NT2/D1 (cell line): Measurements from ENCODE around the gene DCAF11.

ENCODE experiments used
- SUZ12 ChIP-seq: IDR thresholded peaks from 2 replicates; pipeline ENCODE4 v1.6.1; 2011; ENCODE audit not compliant: insufficient read length, insufficient read depth; ENCODE audit errors: extremely low read depth
- YY1 ChIP-seq: IDR thresholded peaks from 2 replicates; pipeline ENCODE4 v1.6.1; 2011; ENCODE audit not compliant: insufficient read length, insufficient read depth
- ZNF274 ChIP-seq: IDR thresholded peaks from 2 replicates; pipeline ENCODE4 v1.6.1; 2011; ENCODE audit warnings: mild to moderate bottlenecking, low read depth, low read length

GRCh38 chr14:24116128-24116814 lies 1.7 kb downstream of the DCAF11 start:
- TF ChIP-seq YY1 (no peak), SUZ12 (no peak), ZNF274 (no peak)
